SK-N-SH (cell line): ENCODE data around the gene TNNT2. TPM values are rescaled to one million over a fixed set of nuclear protein-coding genes. Genes with fewer than 3 reads are reported as not detected.

ENCODE experiments used
- CTCF ChIA-PET: fragments of 300-600, 350-600 bp; formaldehyde crosslinking; extraction: SDS; loops from one replicate; lab custom pipeline; 2021; lab: Yijun Ruan, JAX
- POLR2A ChIA-PET: fragments of 350-600 bp; sonication (Branson Sonifier 250); formaldehyde crosslinking; extraction: SDS; loops from one replicate; lab custom pipeline; 2020; ENCODE audit warnings: antibody characterized with exemption, inconsistent platforms; lab: Yijun Ruan, JAX
- DNase-seq: peaks from one replicate; pipeline ENCODE4 v3.0.0; 2012
- H2AFZ ChIP-seq: fragments of 200-600 bp; sonication (generic); 2 replicates; pipeline ENCODE4 v1.8.1; 2016; ENCODE audit warnings: antibody characterized with exemption, mild to moderate bottlenecking, low read depth
- H3F3A ChIP-seq: fragments of 200-600 bp; sonication (generic); replicated peaks from 2 replicates; pipeline ENCODE3; 2016; ENCODE audit warnings: antibody characterized with exemption, mild to moderate bottlenecking; ENCODE audit not compliant: insufficient read depth
- H3K27ac ChIP-seq, 2 experiments: fragments of 200-500 bp in 1 of 2; fragments of 200-600 bp in 1 of 2; sonication (Bioruptor generic) in 1 of 2; sonication (generic), shearing (Covaris generic) in 1 of 2; 2 replicates each; pipeline versions ENCODE4 v1.5.1 to v1.6.1; 2014 to 2016; ENCODE audit warnings: low read depth in 2 of 2, inconsistent platforms in 1 of 2, low read length in 1 of 2, mild to moderate bottlenecking in 1 of 2, mixed read lengths in 1 of 2
- H3K27me3 ChIP-seq: fragments of 200-600 bp; sonication (generic), shearing (Covaris generic); 2 replicates; pipeline ENCODE4 v1.6.1; 2016; ENCODE audit warnings: mixed run types; ENCODE audit not compliant: insufficient read depth
- H3K36me3 ChIP-seq, 2 experiments: fragments of 200-500 bp in 1 of 2; fragments of 200-600 bp in 1 of 2; sonication (Bioruptor generic) in 1 of 2; sonication (generic) in 1 of 2; replicated peaks in 1 of 2; 2 replicates each; pipeline versions ENCODE3 to v1.5.1; 2014 to 2016; ENCODE audit warnings: low read length in 1 of 2, mild to moderate bottlenecking in 1 of 2; ENCODE audit not compliant: insufficient read depth in 2 of 2, control insufficient read depth in 1 of 2
- H3K4me1 ChIP-seq, 2 experiments: fragments of 200-500 bp in 1 of 2; fragments of 200-600 bp in 1 of 2; sonication (Bioruptor generic) in 1 of 2; sonication (generic), shearing (Covaris generic) in 1 of 2; 2 replicates each; pipeline versions ENCODE4 v1.5.1 to v1.6.1; 2014 to 2016; ENCODE audit warnings: low read depth in 1 of 2, low read length in 1 of 2, mixed run types in 1 of 2; ENCODE audit not compliant: insufficient read depth in 2 of 2, control insufficient read depth in 1 of 2
- H3K4me2 ChIP-seq: fragments of 200-600 bp; sonication (generic), shearing (Covaris generic); 2 replicates; pipeline ENCODE4 v1.6.1; 2017; ENCODE audit warnings: mixed run types
- H3K4me3 ChIP-seq, 2 experiments: fragments of 200-500 bp in 1 of 2; fragments of 200-600 bp in 1 of 2; sonication (Bioruptor generic) in 1 of 2; sonication (generic), shearing (Covaris generic) in 1 of 2; 2 replicates each; pipeline versions ENCODE4 v1.5.1 to v1.8.1; 2014 to 2016; ENCODE audit warnings: low read depth in 2 of 2, inconsistent platforms in 1 of 2, low read length in 1 of 2, mild to moderate bottlenecking in 1 of 2, mixed read lengths in 1 of 2, moderate library complexity in 1 of 2
- H3K79me2 ChIP-seq: fragments of 200-600 bp; sonication (generic); 2 replicates; pipeline ENCODE4 v1.8.1; 2017; ENCODE audit warnings: mild to moderate bottlenecking; ENCODE audit not compliant: insufficient read depth
- H3K9ac ChIP-seq: fragments of 200-600 bp; sonication (generic); 2 replicates; pipeline ENCODE4 v1.6.1; 2017; ENCODE audit warnings: mixed run types
- H3K9me2 ChIP-seq: fragments of 200-600 bp; sonication (generic); 2 replicates; pipeline ENCODE4 v1.6.1; 2017; ENCODE audit warnings: mixed run types
- H3K9me3 ChIP-seq: fragments of 200-600 bp; sonication (generic); 2 replicates; pipeline ENCODE4 v1.6.1; 2017; ENCODE audit warnings: mixed run types, mild to moderate bottlenecking, moderate library complexity
- H4K20me1 ChIP-seq: fragments of 200-600 bp; sonication (generic); 2 replicates; pipeline ENCODE4 v1.6.1; 2017; ENCODE audit warnings: mild to moderate bottlenecking, mixed run types; ENCODE audit not compliant: insufficient read depth
- CHD2 ChIP-seq: fragments of 150-350 bp; IDR thresholded peaks from 2 replicates; pipeline ENCODE4 v1.6.1; 2018; ENCODE audit warnings: low read length; ENCODE audit not compliant: partially characterized antibody
- EP300 ChIP-seq, 2 experiments: IDR thresholded peaks; 2 replicates each; pipeline versions ENCODE4 v1.4.0 to v1.6.1; 2012; ENCODE audit warnings: borderline replicate concordance in 1 of 2, low read depth in 1 of 2, low read length in 1 of 2
- EZH2phosphoT487 ChIP-seq: fragments of 200-600 bp; sonication (generic); IDR thresholded peaks from 2 replicates; pipeline ENCODE4 v1.6.1; 2017; ENCODE audit warnings: low read depth, mixed run types, mild to moderate bottlenecking, antibody characterized with exemption, moderate library complexity, borderline replicate concordance
- FOSL2 ChIP-seq: IDR thresholded peaks from 2 replicates; pipeline ENCODE4 v1.4.0; 2012; ENCODE audit warnings: low read depth, mild to moderate bottlenecking, moderate library complexity, borderline replicate concordance
- FOXJ3 ChIP-seq: sonication (generic); formaldehyde crosslinking; IDR thresholded peaks from 2 replicates; pipeline ENCODE4 v1.5.1; 2020; ENCODE audit warnings: mild to moderate bottlenecking, missing genetic modification reagents
- JUND ChIP-seq: IDR thresholded peaks from 2 replicates; pipeline ENCODE4 v1.4.0; 2012
- MXI1 ChIP-seq: IDR thresholded peaks from 2 replicates; pipeline ENCODE4 v1.6.1; 2012; ENCODE audit warnings: mild to moderate bottlenecking, low read depth, low read length, improper control_type of control experiment
- NFIC ChIP-seq: IDR thresholded peaks from 2 replicates; pipeline ENCODE4 v1.4.0; 2012; ENCODE audit warnings: borderline replicate concordance
- POLR2AphosphoS5 ChIP-seq: IDR thresholded peaks from 2 replicates; pipeline ENCODE4 v1.6.1; 2012; ENCODE audit warnings: low read depth, low read length
- RAD21 ChIP-seq: IDR thresholded peaks from 2 replicates; pipeline ENCODE4 v1.6.1; 2012; ENCODE audit warnings: mild to moderate bottlenecking, low read length
- RFX5 ChIP-seq: IDR thresholded peaks from 2 replicates; pipeline ENCODE4 v1.6.1; 2012; ENCODE audit warnings: mild to moderate bottlenecking, improper control_type of control experiment, low read length
- RXRA ChIP-seq: IDR thresholded peaks from 2 replicates; pipeline ENCODE4 v1.4.0; 2012; ENCODE audit warnings: low read depth, mild to moderate bottlenecking, borderline replicate concordance
- SMC3 ChIP-seq: IDR thresholded peaks from 2 replicates; pipeline ENCODE4 v1.6.1; 2012; ENCODE audit warnings: low read depth, low read length, improper control_type of control experiment
- WGBS: methylation state at CpG from one replicate; pipeline ENCODE4 v1.1.6; 2017; ENCODE audit warnings: low lambda C conversion rate; 5-methylcytosine and 5-hydroxymethylcytosine counted together
- polyA plus RNA-seq, 3 experiments: library from polyadenylated mRNA; depleted of rRNA; stranded (reverse); fragments of >200 nt; gene quantifications; 2 replicates each; pipeline ENCODE4 v1.2.3, GENCODE V29; 2012
- TF ChIP-seq, protein P1 (sequence below): IDR thresholded peaks from 2 replicates; pipeline ENCODE4 v1.4.0; 2012; ENCODE audit warnings: low read depth, borderline replicate concordance
- TF ChIP-seq, protein P2 (sequence below): fragments of 200-600 bp; sonication (generic); IDR thresholded peaks from 2 replicates; pipeline ENCODE4 v1.6.1; 2017; ENCODE audit warnings: antibody characterized with exemption, mild to moderate bottlenecking, moderate library complexity
- TF ChIP-seq, protein P3 (sequence below): IDR thresholded peaks from 2 replicates; pipeline ENCODE4 v1.4.0; 2012; ENCODE audit warnings: low read depth, borderline replicate concordance

The TNNT2 gene
- polyA plus RNA-seq, 1 of the 3 experiments (the other 2 are of a cell fraction): 0.33 TPM

DNA sequence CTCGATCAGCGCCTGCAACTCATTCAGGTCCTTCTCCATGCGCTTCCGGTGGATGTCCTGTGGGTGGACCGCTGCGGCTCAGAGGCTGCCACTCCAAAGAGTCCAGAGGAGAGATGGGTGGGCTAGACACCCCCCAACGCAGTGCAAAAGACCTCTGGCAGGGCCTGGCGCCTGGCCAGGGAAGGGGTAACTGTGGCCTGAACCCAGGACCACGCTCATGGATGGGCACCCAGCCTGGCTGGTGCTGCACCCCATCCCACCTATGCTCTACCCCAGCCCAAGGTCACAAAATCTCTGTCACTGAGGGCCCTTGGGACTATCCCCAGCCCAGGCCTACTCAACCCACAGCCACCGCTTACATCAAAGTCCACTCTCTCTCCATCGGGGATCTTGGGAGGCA lies 12.2 kb downstream of the TNNT2 start (continued):
- TF ChIP-seq EP300 (IDR thresholded peaks at IDR 0.05; ENCODE audit: borderline replicate concordance in 1 of 2, low read depth in 1 of 2, low read length in 1 of 2): no peak

DNA sequence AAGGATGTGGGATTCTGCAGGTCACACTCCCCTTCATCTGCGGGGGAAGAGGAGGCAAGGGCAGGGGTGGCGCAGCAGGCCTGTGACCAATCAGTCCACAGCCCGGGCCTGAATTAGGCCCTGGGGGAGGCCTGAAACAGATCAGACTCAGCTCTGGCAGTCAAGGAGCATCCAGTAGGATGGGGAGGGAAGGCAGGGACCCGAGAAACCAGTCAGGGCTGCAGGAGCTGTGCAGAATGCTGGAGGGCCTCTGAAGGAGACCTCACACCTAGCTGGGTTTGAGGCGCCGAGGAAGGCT lies 12.7 kb downstream of the TNNT2 start:
- H3K9ac ChIP-seq: no peak overlapping the region
- DNase-seq: no peak
- H3K9me2 ChIP-seq: no peaks in the 10 kb centered on the region
- TF ChIP-seq, protein P1, sequence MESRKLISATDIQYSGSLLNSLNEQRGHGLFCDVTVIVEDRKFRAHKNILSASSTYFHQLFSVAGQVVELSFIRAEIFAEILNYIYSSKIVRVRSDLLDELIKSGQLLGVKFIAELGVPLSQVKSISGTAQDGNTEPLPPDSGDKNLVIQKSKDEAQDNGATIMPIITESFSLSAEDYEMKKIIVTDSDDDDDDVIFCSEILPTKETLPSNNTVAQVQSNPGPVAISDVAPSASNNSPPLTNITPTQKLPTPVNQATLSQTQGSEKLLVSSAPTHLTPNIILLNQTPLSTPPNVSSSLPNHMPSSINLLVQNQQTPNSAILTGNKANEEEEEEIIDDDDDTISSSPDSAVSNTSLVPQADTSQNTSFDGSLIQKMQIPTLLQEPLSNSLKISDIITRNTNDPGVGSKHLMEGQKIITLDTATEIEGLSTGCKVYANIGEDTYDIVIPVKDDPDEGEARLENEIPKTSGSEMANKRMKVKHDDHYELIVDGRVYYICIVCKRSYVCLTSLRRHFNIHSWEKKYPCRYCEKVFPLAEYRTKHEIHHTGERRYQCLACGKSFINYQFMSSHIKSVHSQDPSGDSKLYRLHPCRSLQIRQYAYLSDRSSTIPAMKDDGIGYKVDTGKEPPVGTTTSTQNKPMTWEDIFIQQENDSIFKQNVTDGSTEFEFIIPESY: no peak
- TF ChIP-seq, protein P2, sequence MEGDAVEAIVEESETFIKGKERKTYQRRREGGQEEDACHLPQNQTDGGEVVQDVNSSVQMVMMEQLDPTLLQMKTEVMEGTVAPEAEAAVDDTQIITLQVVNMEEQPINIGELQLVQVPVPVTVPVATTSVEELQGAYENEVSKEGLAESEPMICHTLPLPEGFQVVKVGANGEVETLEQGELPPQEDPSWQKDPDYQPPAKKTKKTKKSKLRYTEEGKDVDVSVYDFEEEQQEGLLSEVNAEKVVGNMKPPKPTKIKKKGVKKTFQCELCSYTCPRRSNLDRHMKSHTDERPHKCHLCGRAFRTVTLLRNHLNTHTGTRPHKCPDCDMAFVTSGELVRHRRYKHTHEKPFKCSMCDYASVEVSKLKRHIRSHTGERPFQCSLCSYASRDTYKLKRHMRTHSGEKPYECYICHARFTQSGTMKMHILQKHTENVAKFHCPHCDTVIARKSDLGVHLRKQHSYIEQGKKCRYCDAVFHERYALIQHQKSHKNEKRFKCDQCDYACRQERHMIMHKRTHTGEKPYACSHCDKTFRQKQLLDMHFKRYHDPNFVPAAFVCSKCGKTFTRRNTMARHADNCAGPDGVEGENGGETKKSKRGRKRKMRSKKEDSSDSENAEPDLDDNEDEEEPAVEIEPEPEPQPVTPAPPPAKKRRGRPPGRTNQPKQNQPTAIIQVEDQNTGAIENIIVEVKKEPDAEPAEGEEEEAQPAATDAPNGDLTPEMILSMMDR: no peak
- no peak for TF ChIP-seq RFX5
- no peak for TF ChIP-seq POLR2AphosphoS5
- TF ChIP-seq MXI1: no peak
- no peak for TF ChIP-seq EP300 (IDR thresholded peaks at IDR 0.05; ENCODE audit: borderline replicate concordance in 1 of 2, low read depth in 1 of 2, low read length in 1 of 2)
- no peak for TF ChIP-seq CHD2
- H3K27me3 ChIP-seq: peaks cover 19% of the 10 kb centered on the region; the same call in 1 of the 2 replicates
- ChIA-PET CTCF (interaction anchor here (0.7 to 17.5 kb wide), 5 partner anchors 11 to 113 kb away, joined by 3 to 329 read pairs (median 4); no protein-coding TSS in a partner anchor), POLR2A (no interaction called here)
- H3K79me2 ChIP-seq: no peaks in the 10 kb centered on the region
- no peak overlapping the region for H3K4me3 ChIP-seq
- H3K4me2 ChIP-seq: no peak overlapping the region
- no peaks in the 10 kb centered on the region for H3K9me3 ChIP-seq
- no peaks in the 10 kb centered on the region for H4K20me1 ChIP-seq
- H3K27ac ChIP-seq: no peak overlapping the region
- H3F3A ChIP-seq: no peaks in the 10 kb centered on the region
- peaks cover 0 to 20% of the 10 kb centered on the region in 2 experiments; a peak in 1 of 4 replicates for H3K4me1 ChIP-seq
- WGBS: 82% methylated on average over 5 of the region's 6 CpGs
- H3K36me3 ChIP-seq: no peaks in the 10 kb centered on the region
- no peak overlapping the region for H2AFZ ChIP-seq

DNA sequence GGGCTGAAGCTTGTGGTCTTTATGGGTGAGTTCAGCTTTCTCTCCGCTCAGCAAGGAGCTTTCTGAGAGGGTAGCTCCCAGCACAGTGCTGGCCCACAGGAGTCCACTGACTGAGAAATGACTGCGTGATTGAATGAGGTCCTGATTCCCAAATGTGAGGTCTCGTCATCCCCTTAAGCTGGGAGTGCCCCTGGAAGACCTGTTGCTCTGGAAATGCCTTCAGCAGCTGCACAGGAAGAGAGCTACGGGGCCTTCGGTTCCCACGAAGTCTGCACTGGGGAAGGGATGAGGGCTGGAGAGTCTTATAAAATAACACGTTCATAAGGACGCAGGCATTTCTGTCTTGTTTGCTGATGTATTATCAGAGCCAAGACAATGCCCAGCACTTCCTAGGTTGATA lies 14.0 kb downstream of the TNNT2 start:
- CTCF ChIA-PET: interaction anchor here (0.7 to 17.5 kb wide), 12 partner anchors 8 to 149 kb away, joined by 3 to 329 read pairs (median 20); partner anchors contain the start of gene TNNT2
- no peaks in the 10 kb centered on the region for H3K9me2 ChIP-seq
- no peak for TF ChIP-seq SMC3
- no peak for TF ChIP-seq RAD21
- TF ChIP-seq, protein P2: no peak
- TF ChIP-seq, protein P3, sequence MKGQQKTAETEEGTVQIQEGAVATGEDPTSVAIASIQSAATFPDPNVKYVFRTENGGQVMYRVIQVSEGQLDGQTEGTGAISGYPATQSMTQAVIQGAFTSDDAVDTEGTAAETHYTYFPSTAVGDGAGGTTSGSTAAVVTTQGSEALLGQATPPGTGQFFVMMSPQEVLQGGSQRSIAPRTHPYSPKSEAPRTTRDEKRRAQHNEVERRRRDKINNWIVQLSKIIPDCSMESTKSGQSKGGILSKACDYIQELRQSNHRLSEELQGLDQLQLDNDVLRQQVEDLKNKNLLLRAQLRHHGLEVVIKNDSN: no peak
- TF ChIP-seq, protein P1: no peak
- no peak for TF ChIP-seq FOXJ3 (CRISPR knock-in tag)
- TF ChIP-seq FOSL2: no peak
- no peak for TF ChIP-seq NFIC
- no peak for TF ChIP-seq JUND
- no peak for TF ChIP-seq EZH2phosphoT487
- TF ChIP-seq RXRA: no peak

More for the DNA sequence above, 14.0 kb downstream of the TNNT2 start:
- Histone ChIP-seq H3K27ac (no peak overlapping the region), H3K4me1 (peaks cover 0 to 8% of the 10 kb centered on the region in 2 experiments; a peak in 1 of 4 replicates), H4K20me1 (no peaks in the 10 kb centered on the region), H2AFZ (no peak overlapping the region), H3K4me3 (no peak overlapping the region), H3K36me3 (no peaks in the 10 kb centered on the region), H3K9ac (no peak overlapping the region), H3K27me3 (peaks cover 9% of the 10 kb centered on the region; the same call in 1 of the 2 replicates), H3K9me3 (no peaks in the 10 kb centered on the region), H3K79me2 (no peaks in the 10 kb centered on the region), H3K4me2 (no peak overlapping the region), H3F3A (no peaks in the 10 kb centered on the region)
- 80% methylated on average over 7 of the region's 8 CpGs for WGBS
- no peak for DNase-seq
- POLR2A ChIA-PET: no interaction called here
